Gastroesophageal sphincter (tissue), 4 donors: ENCODE data around the gene TPX2. TPM values are rescaled to one million over a fixed set of nuclear protein-coding genes. Genes with fewer than 3 reads are reported as not detected.
"Not testable (repeated sequence)": the region's sequence is repeated elsewhere in the genome, so short reads cannot be mapped to it uniquely, and the experiment has no call there.

ENCODE experiments used
- ATAC-seq: fragments of 150-250 bp; one replicate; pipeline ENCODE4 v1.9.1; 2016; ENCODE audit warnings: mild to moderate bottlenecking, moderate library complexity
- H3K27ac ChIP-seq, 4 donors: fragments of 200-600 bp; sonication (generic) in 3 of 4; 1 replicate in 3 of 4; 2 replicates in 1 of 4; pipeline ENCODE4 v1.5.1; 2016 to 2019
- H3K27me3 ChIP-seq: fragments of 200-600 bp; sonication (generic); one replicate; pipeline ENCODE4 v1.5.1; 2019
- H3K36me3 ChIP-seq, 2 donors: fragments of 200-600 bp; sonication (generic); one replicate each; pipeline ENCODE4 v1.5.1; 2019; ENCODE audit warnings: control low read depth in 1 of 2
- H3K4me1 ChIP-seq, 3 donors: fragments of 200-600 bp; sonication (generic); 1 replicate in 2 of 3; 2 replicates in 1 of 3; pipeline ENCODE4 v1.5.1; 2016 to 2019; ENCODE audit warnings: control low read depth in 2 of 3
- H3K4me3 ChIP-seq, 2 donors: fragments of 200-600 bp; sonication (generic); one replicate each; pipeline ENCODE4 v1.5.1; 2019; ENCODE audit warnings: mild to moderate bottlenecking in 1 of 2, moderate library complexity in 1 of 2
- H3K9me3 ChIP-seq, 3 donors: fragments of 200-600 bp; sonication (generic); one replicate each; pipeline ENCODE4 v1.5.1; 2017 to 2019; ENCODE audit warnings: control low read depth in 2 of 3
- CTCF ChIP-seq, 4 experiments: fragments of 200-600 bp in 2 of 4; fragments of 450-650 bp in 2 of 4; sonication (generic) in 1 of 4; IDR thresholded peaks; one replicate each; pipeline ENCODE4 v1.5.1; 2017 to 2019; ENCODE audit warnings: antibody characterized with exemption in 4 of 4, mild to moderate bottlenecking in 2 of 4, moderate library complexity in 2 of 4
- EP300 ChIP-seq: sonication (generic); formaldehyde crosslinking; IDR thresholded peaks from one replicate; pipeline ENCODE4 v1.6.1; 2017; ENCODE audit warnings: antibody characterized with exemption, mild to moderate bottlenecking
- POLR2A ChIP-seq, 2 donors: fragments of 450-650 bp; IDR thresholded peaks; one replicate each; pipeline ENCODE4 v1.6.1; 2017; ENCODE audit warnings: antibody characterized with exemption in 2 of 2, mild to moderate bottlenecking in 2 of 2, moderate library complexity in 1 of 2
- POLR2AphosphoS5 ChIP-seq: sonication (generic); formaldehyde crosslinking; IDR thresholded peaks from one replicate; pipeline ENCODE4 v1.6.1; 2017; ENCODE audit warnings: antibody characterized with exemption
- WGBS, 2 donors: methylation state at CpG; one replicate each; pipeline ENCODE4 v1.1.5; 2018; ENCODE audit warnings: low coverage in 1 of 2; 5-methylcytosine and 5-hydroxymethylcytosine counted together
- total RNA-seq, 4 donors: library from RNA; depleted of rRNA; stranded (reverse); fragments of >200 nt; gene quantifications; one replicate each; pipeline ENCODE4 v1.1.0, GENCODE V29; 2016

Gene TPX2
- total RNA-seq, 4 donors from 2014 or later: 0.13 to 1.4 (median 0.74) TPM

DNA sequence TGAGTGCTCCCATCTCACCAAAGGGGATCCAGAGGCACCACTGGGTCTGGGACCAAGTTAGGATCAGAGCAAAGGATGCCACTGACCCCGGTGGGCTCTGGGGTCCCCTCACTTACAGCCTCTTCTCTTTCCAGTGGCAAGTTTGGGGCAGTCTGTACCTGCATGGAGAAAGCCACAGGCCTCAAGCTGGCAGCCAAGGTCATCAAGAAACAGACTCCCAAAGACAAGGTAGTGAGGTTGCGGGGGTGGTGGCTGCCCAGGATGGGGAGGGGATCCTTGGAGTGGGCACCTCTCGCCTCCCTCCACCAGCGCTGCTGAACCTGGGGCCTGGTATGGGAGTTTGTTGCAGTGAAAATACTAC lies 85.0 kb downstream of the TPX2 start:
- no peak overlapping the region for H3K4me3 ChIP-seq
- no peak overlapping the region for H3K27ac ChIP-seq
- no peak for TF ChIP-seq POLR2A (IDR thresholded peaks at IDR 0.05)
- no peak for TF ChIP-seq EP300
- no peak for TF ChIP-seq POLR2AphosphoS5
- no peak for TF ChIP-seq CTCF (IDR thresholded peaks at IDR 0.05)
- H3K4me1 ChIP-seq: peaks cover 0 to 14% (median 3%) of the 10 kb centered on the region in 3 donors
- WGBS, 2 donors: no CpG with 5 or more reads among the region's 4 CpGs
- H3K9me3 ChIP-seq: no peaks in the 10 kb centered on the region
- H3K27me3 ChIP-seq: no peaks in the 10 kb centered on the region
- H3K36me3 ChIP-seq: no peaks in the 10 kb centered on the region
- ATAC-seq: no peak

- Histone ChIP-seq H3K4me3 (no peak overlapping the region), H3K4me1 (peaks cover 0 to 14% (median 3%) of the 10 kb centered on the region in 3 donors), H3K36me3 (no peaks in the 10 kb centered on the region), H3K9me3 (no peaks in the 10 kb centered on the region), H3K27ac (no peak overlapping the region), H3K27me3 (no peaks in the 10 kb centered on the region)
- WGBS, 2 donors: 60 to 69% methylated on average over 7 to 10 of the region's 14 CpGs
- ATAC-seq: no peak
- no peak for TF ChIP-seq CTCF (IDR thresholded peaks at IDR 0.05)
- TF ChIP-seq POLR2A (IDR thresholded peaks at IDR 0.05): no peak
- no peak for TF ChIP-seq POLR2AphosphoS5
- TF ChIP-seq EP300: no peak
Measured at GRCh38 chr20:31824554-31825313, 85.6 kb downstream of the TPX2 start.

- 83 to 84% methylated on average over 2 to 5 of the region's 5 CpGs for WGBS, 2 donors
- H3K27ac ChIP-seq: no peak overlapping the region
- no peak for ATAC-seq
- peaks cover 0 to 14% (median 3%) of the 10 kb centered on the region in 3 donors for H3K4me1 ChIP-seq
- no peaks in the 10 kb centered on the region for H3K9me3 ChIP-seq
- H3K27me3 ChIP-seq: no peaks in the 10 kb centered on the region
- no peak for TF ChIP-seq EP300
- TF ChIP-seq CTCF (IDR thresholded peaks at IDR 0.05): no peak
- TF ChIP-seq POLR2AphosphoS5: no peak
- TF ChIP-seq POLR2A (IDR thresholded peaks at IDR 0.05): no peak
- H3K36me3 ChIP-seq: no peaks in the 10 kb centered on the region
- H3K4me3 ChIP-seq: no peak overlapping the region
Measured at GRCh38 chr20:31826074-31826473, 87.0 kb downstream of the TPX2 start.

DNA sequence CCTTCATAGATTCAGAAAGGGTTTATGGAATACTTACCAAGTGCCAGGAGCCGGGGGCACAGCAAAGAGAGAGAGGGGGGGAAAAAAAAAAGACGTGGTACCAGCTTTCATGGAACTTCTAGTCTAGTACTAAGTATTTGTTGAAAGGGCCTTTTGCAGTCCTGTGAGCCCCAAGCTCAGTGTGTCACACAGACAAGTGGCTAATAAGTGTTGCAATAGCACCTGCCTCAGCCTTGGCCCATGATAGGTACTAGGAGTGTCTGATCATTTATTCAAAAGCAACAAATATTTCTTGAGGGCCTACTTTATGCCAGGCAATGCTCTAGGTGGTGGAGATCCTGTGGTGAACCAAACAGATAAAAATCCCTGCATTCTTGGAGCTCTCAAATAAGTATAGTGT lies 88.0 kb downstream of the TPX2 start:
- 54 to 80% methylated on average over 1 of the region's 2 CpGs for WGBS, 2 donors
- Histone ChIP-seq H3K36me3 (no peaks in the 10 kb centered on the region), H3K4me1 (peaks cover 0 to 14% (median 3%) of the 10 kb centered on the region in 3 donors), H3K27me3 (no peaks in the 10 kb centered on the region), H3K27ac (no peak overlapping the region), H3K9me3 (no peaks in the 10 kb centered on the region), H3K4me3 (no peak overlapping the region)
- no peak for TF ChIP-seq EP300
- no peak for TF ChIP-seq POLR2A (IDR thresholded peaks at IDR 0.05)
- no peak for TF ChIP-seq CTCF (IDR thresholded peaks at IDR 0.05)
- no peak for TF ChIP-seq POLR2AphosphoS5
- no peak for ATAC-seq

DNA sequence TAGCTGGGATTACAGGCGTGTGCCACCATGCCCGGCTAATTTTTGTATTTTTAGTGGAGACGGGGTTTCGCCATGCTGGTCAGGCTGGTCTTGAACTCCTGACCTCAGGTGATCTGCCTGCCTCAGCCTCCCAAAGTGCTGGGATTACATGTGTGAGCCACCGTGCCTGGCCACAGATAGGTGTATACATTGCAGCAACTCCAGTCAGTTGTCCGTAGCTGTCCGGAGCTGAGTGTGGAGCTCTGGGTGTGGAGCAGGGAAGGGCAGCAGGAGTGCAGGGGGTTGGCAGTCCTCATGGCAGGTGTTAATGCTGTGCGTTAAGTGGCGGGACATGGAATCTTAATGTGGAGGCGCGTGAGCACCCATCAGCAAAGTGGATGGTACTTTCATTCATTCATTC lies 88.9 kb downstream of the TPX2 start:
- not testable (repeated sequence) for H3K4me1 ChIP-seq, H3K27me3 ChIP-seq, ATAC-seq, H3K27ac ChIP-seq, H3K36me3 ChIP-seq, H3K9me3 ChIP-seq, H3K4me3 ChIP-seq
- 92 to 100% methylated on average over 2 to 7 of the region's 11 CpGs for WGBS, 2 donors
